OCI-LY7 (cell line): ENCODE measurements around the gene FMNL2.

Experiments used
- EZH2phosphoT487 ChIP-seq: fragments of 200-600 bp; sonication (generic); IDR thresholded peaks from 2 replicates; pipeline ENCODE4 v1.6.1; 2018; ENCODE audit warnings: low read depth, borderline replicate concordance, mild to moderate bottlenecking, mixed run types, antibody characterized with exemption, low read length, moderate library complexity, mixed read lengths
- TF ChIP-seq, protein P1 (sequence below): fragments of 200-600 bp; sonication (generic); conservative IDR thresholded peaks from 2 replicates; pipeline ENCODE4 v1.5.1; 2014; ENCODE audit warnings: mild to moderate bottlenecking, antibody characterized with exemption, low read length, moderate library complexity, mixed read lengths

DNA sequence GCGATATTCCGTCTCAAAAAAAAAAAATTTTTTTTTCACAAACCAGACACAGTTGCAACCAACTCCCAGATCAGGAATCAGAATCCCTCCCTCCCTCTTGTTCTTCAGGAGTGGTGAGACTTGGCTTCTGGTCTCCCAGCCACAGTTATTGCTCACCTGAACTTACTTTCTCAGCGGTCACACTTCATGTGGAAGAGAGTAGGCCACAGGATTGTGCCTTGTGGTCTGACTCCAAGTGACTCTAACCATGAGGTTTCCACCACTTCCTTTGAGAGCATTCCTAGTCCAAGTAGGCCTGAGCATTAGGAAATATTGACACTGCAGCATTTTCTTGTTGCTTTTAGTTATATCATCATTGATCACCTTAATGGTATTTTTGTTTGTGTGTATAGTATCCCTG is 12.1 kb downstream of the FMNL2 start:
- TF ChIP-seq, protein P1, sequence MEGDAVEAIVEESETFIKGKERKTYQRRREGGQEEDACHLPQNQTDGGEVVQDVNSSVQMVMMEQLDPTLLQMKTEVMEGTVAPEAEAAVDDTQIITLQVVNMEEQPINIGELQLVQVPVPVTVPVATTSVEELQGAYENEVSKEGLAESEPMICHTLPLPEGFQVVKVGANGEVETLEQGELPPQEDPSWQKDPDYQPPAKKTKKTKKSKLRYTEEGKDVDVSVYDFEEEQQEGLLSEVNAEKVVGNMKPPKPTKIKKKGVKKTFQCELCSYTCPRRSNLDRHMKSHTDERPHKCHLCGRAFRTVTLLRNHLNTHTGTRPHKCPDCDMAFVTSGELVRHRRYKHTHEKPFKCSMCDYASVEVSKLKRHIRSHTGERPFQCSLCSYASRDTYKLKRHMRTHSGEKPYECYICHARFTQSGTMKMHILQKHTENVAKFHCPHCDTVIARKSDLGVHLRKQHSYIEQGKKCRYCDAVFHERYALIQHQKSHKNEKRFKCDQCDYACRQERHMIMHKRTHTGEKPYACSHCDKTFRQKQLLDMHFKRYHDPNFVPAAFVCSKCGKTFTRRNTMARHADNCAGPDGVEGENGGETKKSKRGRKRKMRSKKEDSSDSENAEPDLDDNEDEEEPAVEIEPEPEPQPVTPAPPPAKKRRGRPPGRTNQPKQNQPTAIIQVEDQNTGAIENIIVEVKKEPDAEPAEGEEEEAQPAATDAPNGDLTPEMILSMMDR, result no peak
- no peak for TF ChIP-seq EZH2phosphoT487
